Esophagus muscularis mucosa (tissue), 4 donors: ENCODE data around the gene ELOB. TPM values are rescaled to one million over a fixed set of nuclear protein-coding genes. Genes with fewer than 3 reads are reported as not detected.

Experiments
- DNase-seq: peaks from one replicate; pipeline ENCODE4 v3.0.0-alpha.2; 2017; ENCODE audit errors: extremely low spot score
- H3K27ac ChIP-seq, 4 donors: fragments of 200-600 bp; sonication (generic); replicated peaks in 1 of 4; 1 replicate in 3 of 4; 2 replicates in 1 of 4; pipeline ENCODE4 v1.5.1; 2016 to 2019; ENCODE audit warnings: mild to moderate bottlenecking in 1 of 4
- H3K27me3 ChIP-seq, 4 donors: fragments of 200-600 bp; sonication (generic); one replicate each; pipeline versions ENCODE4 v1.5.1 to v1.6.0; 2016 to 2019
- H3K36me3 ChIP-seq, 4 donors: fragments of 200-600 bp; sonication (generic); one replicate each; pipeline ENCODE4 v1.5.1; 2016 to 2019
- H3K4me1 ChIP-seq, 4 donors: fragments of 200-600 bp; sonication (generic); one replicate each; pipeline ENCODE4 v1.5.1; 2016 to 2019
- H3K4me3 ChIP-seq, 4 donors: fragments of 200-600 bp; sonication (generic); 1 replicate in 2 of 4; 2 replicates in 2 of 4; pipeline ENCODE4 v1.5.1; 2016 to 2019; ENCODE audit warnings: mild to moderate bottlenecking in 4 of 4, moderate library complexity in 1 of 4
- H3K9me3 ChIP-seq, 4 donors: fragments of 200-600 bp; sonication (generic); 1 replicate in 3 of 4; 2 replicates in 1 of 4; pipeline ENCODE4 v1.5.1; 2016 to 2019
- CTCF ChIP-seq, 3 experiments: fragments of 200-600 bp in 2 of 3; fragments of 450-650 bp in 1 of 3; sonication (generic) in 2 of 3; IDR thresholded peaks; one replicate each; pipeline ENCODE4 v1.5.1; 2017 to 2019; ENCODE audit warnings: antibody characterized with exemption in 3 of 3, mild to moderate bottlenecking in 2 of 3, moderate library complexity in 1 of 3
- EP300 ChIP-seq: sonication (generic); formaldehyde crosslinking; IDR thresholded peaks from one replicate; pipeline ENCODE4 v1.6.1; 2017; ENCODE audit warnings: antibody characterized with exemption
- POLR2A ChIP-seq: fragments of 450-650 bp; IDR thresholded peaks from one replicate; pipeline ENCODE4 v1.6.1; 2017; ENCODE audit warnings: antibody characterized with exemption, moderate library complexity, mild to moderate bottlenecking, low read depth
- POLR2AphosphoS5 ChIP-seq, 2 donors: sonication (generic); formaldehyde crosslinking; IDR thresholded peaks; one replicate each; pipeline ENCODE4 v1.6.1; 2017; ENCODE audit warnings: antibody characterized with exemption in 2 of 2
- WGBS: methylation state at CpG from one replicate; pipeline ENCODE4 v1.1.5; 2018; 5-methylcytosine and 5-hydroxymethylcytosine counted together
- intact Hi-C: fragments of 100-400 bp; cut with DNase I; formaldehyde crosslinking; loops from one replicate; pipeline ENCODE4 v1.15.1; 2023
- total RNA-seq, 4 donors: library from RNA; depleted of rRNA; stranded (reverse); fragments of >200 nt; gene quantifications; one replicate each; pipeline versions ENCODE4 v1.1.0 to v1.2.1, GENCODE V29; 2016

ELOB gene
- total RNA-seq, 4 donors from 2014 or later = 199 to 229 (median 213) TPM

GRCh38 chr16:2749476-2749875 lies 27.6 kb downstream of the ELOB start:
- TF ChIP-seq POLR2A (no peak), POLR2AphosphoS5 (IDR thresholded peaks at IDR 0.05) (no peak), CTCF (IDR thresholded peaks at IDR 0.05) (no peak), EP300 (no peak)
- 100% methylated on average over 5 of the region's 5 CpGs for WGBS
- no peak overlapping the region for H3K27ac ChIP-seq
- no peak for DNase-seq
- intact Hi-C loops = no loop called here
- H3K9me3 ChIP-seq = no peaks in the 10 kb centered on the region
- H3K27me3 ChIP-seq = no peaks in the 10 kb centered on the region
- H3K36me3 ChIP-seq = no peaks in the 10 kb centered on the region
- no peak overlapping the region for H3K4me3 ChIP-seq
- peaks cover 16 to 23% (median 20%) of the 10 kb centered on the region in 4 donors for H3K4me1 ChIP-seq

GRCh38 chr16:2748757-2749455 lies 28.2 kb downstream of the ELOB start:
- Histone ChIP-seq H3K27ac (no peak overlapping the region), H3K4me1 (peaks cover 10 to 17% (median 14%) of the 10 kb centered on the region in 4 donors), H3K9me3 (no peaks in the 10 kb centered on the region), H3K27me3 (no peaks in the 10 kb centered on the region), H3K36me3 (no peaks in the 10 kb centered on the region), H3K4me3 (no peak overlapping the region)
- intact Hi-C loops = no loop called here
- DNase-seq = no peak
- TF ChIP-seq EP300 (no peak), POLR2A (no peak), POLR2AphosphoS5 (IDR thresholded peaks at IDR 0.05) (no peak), CTCF (IDR thresholded peaks at IDR 0.05) (no peak)
- 80% methylated on average over 6 of the region's 7 CpGs for WGBS

GRCh38 chr16:2745961-2746360 lies 31.1 kb downstream of the ELOB start:
- H3K9me3 ChIP-seq = no peaks in the 10 kb centered on the region
- DNase-seq = no peak
- H3K36me3 ChIP-seq = no peaks in the 10 kb centered on the region
- 78% methylated on average over 7 of the region's 9 CpGs for WGBS
- intact Hi-C loops = no loop called here
- TF ChIP-seq EP300 (no peak), POLR2A (no peak), CTCF (IDR thresholded peaks at IDR 0.05) (no peak), POLR2AphosphoS5 (IDR thresholded peaks at IDR 0.05) (no peak)
- no peak overlapping the region for H3K4me3 ChIP-seq
- H3K27ac ChIP-seq = no peak overlapping the region
- peaks cover 0 to 14% (median 0%) of the 10 kb centered on the region in 4 donors for H3K27me3 ChIP-seq
- peaks cover 0 to 2% (median under 1%) of the 10 kb centered on the region in 4 donors for H3K4me1 ChIP-seq

GRCh38 chr16:2745116-2745890 lies 31.8 kb downstream of the ELOB start:
- TF ChIP-seq CTCF (IDR thresholded peaks at IDR 0.05) = no peak
- no peak for TF ChIP-seq EP300
- Histone ChIP-seq H3K36me3 (no peaks in the 10 kb centered on the region), H3K4me1 (no peaks in the 10 kb centered on the region), H3K9me3 (no peaks in the 10 kb centered on the region), H3K27ac (no peak overlapping the region), H3K27me3 (peaks cover 0 to 20% (median 0%) of the 10 kb centered on the region in 4 donors), H3K4me3 (no peak overlapping the region)
- WGBS = 71% methylated on average over 15 of the region's 15 CpGs
- no peak for DNase-seq
- intact Hi-C loops = no loop called here
